Right atrium auricular region (tissue), 2 donors: Measurements from ENCODE around the gene CHD9. TPM values are rescaled to one million over a fixed set of nuclear protein-coding genes. Genes with fewer than 3 reads are reported as not detected.

Source experiments
- DNase-seq: peaks from one replicate; pipeline ENCODE4 v3.0.0-alpha.2; 2019; ENCODE audit warnings: low spot score
- H3K27ac ChIP-seq, 2 donors: fragments of 200-600 bp; sonication (generic); 1 replicate in 1 of 2; 2 replicates in 1 of 2; pipeline ENCODE4 v1.5.1; 2016 to 2019
- H3K27me3 ChIP-seq, 2 donors: fragments of 200-600 bp; sonication (generic); one replicate each; pipeline versions ENCODE4 v1.5.1 to v1.6.0; 2017 to 2019
- H3K36me3 ChIP-seq: fragments of 200-600 bp; sonication (generic); one replicate; pipeline ENCODE4 v1.5.1; 2016
- H3K4me1 ChIP-seq, 2 donors: fragments of 200-600 bp; sonication (generic); one replicate each; pipeline versions ENCODE4 v1.5.1 to v1.6.0; 2017 to 2019
- H3K4me3 ChIP-seq, 2 donors: fragments of 200-600 bp; sonication (generic); 1 replicate in 1 of 2; 2 replicates in 1 of 2; pipeline ENCODE4 v1.5.1; 2017 to 2019; ENCODE audit warnings: mild to moderate bottlenecking in 1 of 2, moderate library complexity in 1 of 2
- H3K9me3 ChIP-seq, 2 donors: fragments of 200-600 bp; sonication (generic); one replicate each; pipeline ENCODE4 v1.5.1; 2019
- CTCF ChIP-seq, 2 donors: fragments of 200-600 bp; sonication (generic); IDR thresholded peaks; one replicate each; pipeline ENCODE4 v1.5.1; 2019; ENCODE audit warnings: antibody characterized with exemption in 2 of 2
- total RNA-seq, 2 donors: library from RNA; depleted of rRNA; stranded (reverse); fragments of >200 nt; gene quantifications; one replicate each; pipeline ENCODE4 v1.1.0, GENCODE V29; 2016

CHD9 gene
- total RNA-seq, 2 donors from 2014 or later: 49.8 to 54.1 TPM

GRCh38 chr16:53100889-53101288 is 46.1 kb downstream of the CHD9 start:
- DNase-seq: no peak
- peaks cover 0 to 43% of the 10 kb centered on the region in 2 donors for H3K4me1 ChIP-seq

GRCh38 chr16:53103811-53104210 is 49.0 kb downstream of the CHD9 start:
- no peaks in the 10 kb centered on the region for H3K27me3 ChIP-seq
- H3K4me1 ChIP-seq: peaks cover 0 to 26% of the 10 kb centered on the region in 2 donors
- H3K36me3 ChIP-seq: no peaks in the 10 kb centered on the region
- no peak overlapping the region for H3K4me3 ChIP-seq
- no peaks in the 10 kb centered on the region for H3K9me3 ChIP-seq
- no peak for DNase-seq
- H3K27ac ChIP-seq: no peak overlapping the region
- no peak for TF ChIP-seq CTCF (IDR thresholded peaks at IDR 0.05)

More at GRCh38 chr16:53100889-53101288, 46.1 kb downstream of the CHD9 start:
- H3K4me3 ChIP-seq: no peak overlapping the region
- H3K27ac ChIP-seq: peak overlapping the region; percentile 93
- TF ChIP-seq CTCF (IDR thresholded peaks at IDR 0.05): no peak
- no peaks in the 10 kb centered on the region for H3K27me3 ChIP-seq
- no peaks in the 10 kb centered on the region for H3K9me3 ChIP-seq
- H3K36me3 ChIP-seq: no peaks in the 10 kb centered on the region

- Histone ChIP-seq H3K4me1 (peaks cover 0 to 8% of the 10 kb centered on the region in 2 donors), H3K9me3 (no peaks in the 10 kb centered on the region), H3K27ac (no peak overlapping the region), H3K36me3 (no peaks in the 10 kb centered on the region), H3K4me3 (no peak overlapping the region), H3K27me3 (no peaks in the 10 kb centered on the region)
- no peak for DNase-seq
- no peak for TF ChIP-seq CTCF (IDR thresholded peaks at IDR 0.05)
These were observed 50.8 kb downstream of the CHD9 start for GRCh38 chr16:53105565-53105964.

- H3K4me1 ChIP-seq: peaks cover 0 to 10% of the 10 kb centered on the region in 2 donors
- no peak for DNase-seq
- H3K9me3 ChIP-seq: no peaks in the 10 kb centered on the region
- no peaks in the 10 kb centered on the region for H3K27me3 ChIP-seq
- TF ChIP-seq CTCF (IDR thresholded peaks at IDR 0.05): no peak
- H3K27ac ChIP-seq: no peak overlapping the region
- no peaks in the 10 kb centered on the region for H3K36me3 ChIP-seq
- no peak overlapping the region for H3K4me3 ChIP-seq
These were observed 56.4 kb downstream of the CHD9 start for GRCh38 chr16:53111078-53111791.

- no peak for DNase-seq
These were observed 57.2 kb downstream of the CHD9 start for GRCh38 chr16:53112015-53112414.

More at GRCh38 chr16:53112015-53112414, 57.2 kb downstream of the CHD9 start:
- Histone ChIP-seq H3K9me3 (no peaks in the 10 kb centered on the region), H3K4me3 (no peak overlapping the region), H3K27me3 (no peaks in the 10 kb centered on the region), H3K27ac (no peak overlapping the region), H3K36me3 (no peaks in the 10 kb centered on the region), H3K4me1 (peaks cover 0 to 10% of the 10 kb centered on the region in 2 donors)
- TF ChIP-seq CTCF (IDR thresholded peaks at IDR 0.05): no peak
